ENCODE measurements around the gene FPGS.

FPGS gene

DNA sequence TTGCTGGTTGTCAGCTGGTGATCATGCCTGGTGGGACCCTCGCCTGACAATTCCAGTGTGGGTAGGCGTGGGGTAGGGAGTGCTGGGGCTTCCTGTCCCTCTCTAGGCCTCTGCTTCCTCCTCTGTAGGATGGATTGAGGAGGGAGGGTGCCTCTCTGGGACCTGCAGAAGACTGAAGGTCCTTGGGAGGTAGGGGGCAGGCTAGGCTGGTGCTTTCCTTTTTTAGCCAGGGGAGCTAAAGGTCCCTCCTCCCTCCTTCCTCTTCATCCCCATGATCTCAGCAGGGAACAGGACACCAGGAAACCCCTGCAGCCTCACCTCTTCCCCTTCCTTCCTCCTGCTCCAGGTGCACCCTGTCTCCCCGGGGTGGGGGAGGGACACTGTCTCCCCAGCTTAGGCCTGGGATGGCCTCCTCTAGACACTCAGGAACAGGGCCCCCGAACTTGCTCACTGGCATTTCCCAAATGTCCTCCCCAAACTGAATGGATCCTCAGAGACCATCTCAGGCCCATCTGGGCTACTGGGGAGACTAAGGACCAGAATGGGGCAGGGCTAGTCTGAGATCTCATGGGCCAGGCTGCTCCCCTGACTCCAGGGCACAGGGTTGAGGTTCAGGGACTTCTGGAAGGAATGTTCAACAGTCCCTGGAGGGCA lies 32.6 kb upstream of the FPGS start:
- H3F3A ChIP-seq (ENCODE audit: control insufficient read depth, insufficient read depth), result peaks cover 5% of the 10 kb centered on the region
- H3K4me3 ChIP-seq (ENCODE audit: low read length), result peak overlapping the region; percentile 75
- H3K9me3 ChIP-seq (ENCODE audit: control insufficient read depth, insufficient read depth, low read length), result no peaks in the 10 kb centered on the region
- H3K79me2 ChIP-seq (ENCODE audit: control insufficient read depth, low read length), result peaks cover 12% of the 10 kb centered on the region
- H3K9me2 ChIP-seq (replicated peaks; ENCODE audit: control insufficient read depth, low read length), result no peaks in the 10 kb centered on the region
- H3K27ac ChIP-seq (ENCODE audit: low read depth, low read length), result no peak overlapping the region
- TF ChIP-seq, protein P1, sequence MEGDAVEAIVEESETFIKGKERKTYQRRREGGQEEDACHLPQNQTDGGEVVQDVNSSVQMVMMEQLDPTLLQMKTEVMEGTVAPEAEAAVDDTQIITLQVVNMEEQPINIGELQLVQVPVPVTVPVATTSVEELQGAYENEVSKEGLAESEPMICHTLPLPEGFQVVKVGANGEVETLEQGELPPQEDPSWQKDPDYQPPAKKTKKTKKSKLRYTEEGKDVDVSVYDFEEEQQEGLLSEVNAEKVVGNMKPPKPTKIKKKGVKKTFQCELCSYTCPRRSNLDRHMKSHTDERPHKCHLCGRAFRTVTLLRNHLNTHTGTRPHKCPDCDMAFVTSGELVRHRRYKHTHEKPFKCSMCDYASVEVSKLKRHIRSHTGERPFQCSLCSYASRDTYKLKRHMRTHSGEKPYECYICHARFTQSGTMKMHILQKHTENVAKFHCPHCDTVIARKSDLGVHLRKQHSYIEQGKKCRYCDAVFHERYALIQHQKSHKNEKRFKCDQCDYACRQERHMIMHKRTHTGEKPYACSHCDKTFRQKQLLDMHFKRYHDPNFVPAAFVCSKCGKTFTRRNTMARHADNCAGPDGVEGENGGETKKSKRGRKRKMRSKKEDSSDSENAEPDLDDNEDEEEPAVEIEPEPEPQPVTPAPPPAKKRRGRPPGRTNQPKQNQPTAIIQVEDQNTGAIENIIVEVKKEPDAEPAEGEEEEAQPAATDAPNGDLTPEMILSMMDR (IDR thresholded peaks at IDR 0.05; ENCODE audit: low read depth, low read length, poor library complexity, severe bottlenecking), result peak; percentile 8
- TF ChIP-seq EZH2phosphoT487 (IDR thresholded peaks at IDR 0.05; ENCODE audit: borderline replicate concordance, low read length), result no peak
- H4K20me1 ChIP-seq (ENCODE audit: control insufficient read depth, insufficient read depth, low read depth, low read length), result peaks cover 8% of the 10 kb centered on the region; the same call in 1 of the 2 replicates
- peak overlapping the region; percentile 90 for H3K4me2 ChIP-seq (ENCODE audit: low read length)
- peaks cover 50% of the 10 kb centered on the region for H3K36me3 ChIP-seq (ENCODE audit: control insufficient read depth, low read length)
- H3K4me1 ChIP-seq (ENCODE audit: control insufficient read depth, low read length), result peaks cover 39% of the 10 kb centered on the region
- H3K27me3 ChIP-seq (ENCODE audit: control insufficient read depth, low read length), result no peaks in the 10 kb centered on the region

DNA sequence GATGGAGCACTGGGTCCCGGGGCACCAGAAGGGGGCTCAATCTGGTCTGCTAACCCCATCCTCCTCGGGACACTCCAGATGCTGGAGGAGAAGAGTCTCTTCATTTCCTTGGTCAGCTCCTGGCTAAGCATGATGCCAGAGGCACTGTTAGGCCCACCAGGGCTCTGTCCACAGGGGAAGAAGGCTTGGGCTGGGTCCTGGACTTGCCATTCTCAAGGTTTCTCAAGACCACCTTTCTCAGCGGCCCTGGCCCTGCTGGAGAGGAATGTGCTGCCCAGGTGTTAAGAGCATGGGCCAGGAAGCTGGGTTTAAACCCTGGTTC lies 32.1 kb upstream of the FPGS start:
- Histone ChIP-seq H3K79me2 (ENCODE audit: control insufficient read depth, low read length) (peaks cover 12% of the 10 kb centered on the region), H3K9me3 (ENCODE audit: control insufficient read depth, insufficient read depth, low read length) (no peaks in the 10 kb centered on the region), H3K9me2 (replicated peaks; ENCODE audit: control insufficient read depth, low read length) (no peaks in the 10 kb centered on the region), H3K4me1 (ENCODE audit: control insufficient read depth, low read length) (peaks cover 39% of the 10 kb centered on the region), H3K36me3 (ENCODE audit: control insufficient read depth, low read length) (peaks cover 50% of the 10 kb centered on the region), H3K4me3 (ENCODE audit: low read length) (peak overlapping the region; percentile 75), H3K27me3 (ENCODE audit: control insufficient read depth, low read length) (no peaks in the 10 kb centered on the region), H3K4me2 (ENCODE audit: low read length) (peak overlapping the region; percentile 90), H3K27ac (ENCODE audit: low read depth, low read length) (no peak overlapping the region), H4K20me1 (ENCODE audit: control insufficient read depth, insufficient read depth, low read depth, low read length) (peaks cover 8% of the 10 kb centered on the region; the same call in 1 of the 2 replicates), H3F3A (ENCODE audit: control insufficient read depth, insufficient read depth) (peaks cover 5% of the 10 kb centered on the region)
- TF ChIP-seq, protein P1 (IDR thresholded peaks at IDR 0.05; ENCODE audit: low read depth, low read length, poor library complexity, severe bottlenecking), result no peak
- TF ChIP-seq EZH2phosphoT487 (IDR thresholded peaks at IDR 0.05; ENCODE audit: borderline replicate concordance, low read length), result no peak

DNA sequence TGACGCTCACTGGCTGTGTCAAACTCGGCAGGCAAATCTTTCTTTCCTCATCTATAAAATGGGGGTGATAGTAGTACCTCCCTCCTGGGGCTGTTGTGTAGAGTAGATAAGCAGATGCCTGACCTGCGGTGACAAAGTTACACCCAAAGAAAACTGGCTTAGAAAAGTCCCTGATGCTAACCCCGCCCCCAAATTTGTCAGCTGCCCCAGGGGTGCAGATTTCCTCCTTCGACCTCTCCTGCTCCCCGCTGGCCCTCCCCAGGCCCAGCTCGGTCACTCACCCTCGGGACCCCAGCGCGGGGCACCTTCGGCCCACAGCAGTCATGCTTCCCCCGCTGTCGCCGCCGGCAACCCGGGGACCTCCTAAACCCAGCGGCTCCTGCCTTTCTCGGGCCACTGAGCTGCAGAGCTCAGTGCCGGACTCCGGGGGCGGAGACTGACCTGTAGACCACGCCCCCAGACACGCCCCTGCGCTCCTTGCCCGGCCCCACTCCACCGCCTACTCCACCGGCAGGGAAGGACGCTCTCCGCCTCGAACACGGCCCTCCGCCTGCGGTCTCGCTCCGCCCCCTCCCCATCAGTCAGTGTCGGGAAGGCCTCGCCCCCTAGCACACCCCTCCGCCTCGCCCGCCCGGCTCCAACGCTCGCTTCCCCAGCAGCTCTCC lies 31.6 kb upstream of the FPGS start:
- Histone ChIP-seq H3K27me3 (ENCODE audit: control insufficient read depth, low read length) (no peaks in the 10 kb centered on the region), H3K4me3 (ENCODE audit: low read length) (peak overlapping the region; percentile 75), H3K4me2 (ENCODE audit: low read length) (peak overlapping the region; percentile 90), H4K20me1 (ENCODE audit: control insufficient read depth, insufficient read depth, low read depth, low read length) (peaks cover 8% of the 10 kb centered on the region; the same call in 1 of the 2 replicates), H3K36me3 (ENCODE audit: control insufficient read depth, low read length) (peaks cover 50% of the 10 kb centered on the region), H3F3A (ENCODE audit: control insufficient read depth, insufficient read depth) (peaks cover 5% of the 10 kb centered on the region), H3K79me2 (ENCODE audit: control insufficient read depth, low read length) (peaks cover 15% of the 10 kb centered on the region), H3K4me1 (ENCODE audit: control insufficient read depth, low read length) (peaks cover 42% of the 10 kb centered on the region), H3K9me2 (replicated peaks; ENCODE audit: control insufficient read depth, low read length) (no peaks in the 10 kb centered on the region), H3K9me3 (ENCODE audit: control insufficient read depth, insufficient read depth, low read length) (no peaks in the 10 kb centered on the region), H3K27ac (ENCODE audit: low read depth, low read length) (no peak overlapping the region)
- no peak for TF ChIP-seq EZH2phosphoT487 (IDR thresholded peaks at IDR 0.05; ENCODE audit: borderline replicate concordance, low read length)
- TF ChIP-seq, protein P1 (IDR thresholded peaks at IDR 0.05; ENCODE audit: low read depth, low read length, poor library complexity, severe bottlenecking), result no peak

Data from DOHH2 (cell line).